Activated CD8-positive, alpha-beta memory T cell treated with anti-CD3 and anti-CD28 coated beads, Interleukin-2, amount 50 U/mL, for 1 hour (primary cell): ENCODE measurements around the gene BBS1.
"Not testable (repeated sequence)": the region's sequence is repeated elsewhere in the genome, so short reads cannot be mapped to it uniquely, and the experiment has no call there.

Experiments
- DNase-seq: peaks from one replicate; pipeline ENCODE4 v3.0.0-alpha.2; 2020; ENCODE audit errors: extremely low read depth

BBS1 gene

DNA sequence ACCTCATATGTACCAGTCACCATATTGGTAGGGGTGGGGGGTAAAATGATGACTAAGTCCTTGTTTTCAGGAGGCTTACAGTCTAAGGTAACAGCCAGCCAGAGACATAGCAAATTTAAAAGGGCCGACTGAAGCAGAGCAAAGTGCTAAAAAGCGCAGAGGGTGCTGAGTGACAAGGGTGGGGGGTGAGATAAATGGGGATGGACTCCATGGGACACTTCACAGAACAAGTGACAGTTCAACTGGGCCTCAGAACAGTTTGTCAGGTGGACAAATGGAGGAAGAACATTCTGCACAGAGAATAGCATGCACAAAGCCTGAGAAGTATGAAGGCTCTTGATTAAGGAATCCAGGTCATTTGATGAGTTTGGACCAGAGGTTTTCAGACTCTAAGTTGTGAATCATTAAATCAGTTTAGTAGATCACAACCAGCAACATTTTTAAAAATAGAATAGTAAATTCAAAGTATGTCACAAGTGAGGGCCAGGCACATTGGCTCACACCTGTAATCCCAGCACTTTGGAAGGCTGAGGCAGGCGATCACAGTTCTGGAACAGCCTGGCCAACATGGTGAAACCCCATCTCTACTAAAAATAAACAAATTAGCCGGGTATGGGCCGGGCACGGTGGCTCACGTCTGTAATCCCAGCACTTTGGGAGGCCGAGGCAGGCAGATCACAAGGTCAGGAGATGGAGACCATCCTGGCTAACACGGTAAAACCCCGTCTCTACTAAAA, 14.0 kb downstream of the BBS1 start:
- DNase-seq = no peak

DNA sequence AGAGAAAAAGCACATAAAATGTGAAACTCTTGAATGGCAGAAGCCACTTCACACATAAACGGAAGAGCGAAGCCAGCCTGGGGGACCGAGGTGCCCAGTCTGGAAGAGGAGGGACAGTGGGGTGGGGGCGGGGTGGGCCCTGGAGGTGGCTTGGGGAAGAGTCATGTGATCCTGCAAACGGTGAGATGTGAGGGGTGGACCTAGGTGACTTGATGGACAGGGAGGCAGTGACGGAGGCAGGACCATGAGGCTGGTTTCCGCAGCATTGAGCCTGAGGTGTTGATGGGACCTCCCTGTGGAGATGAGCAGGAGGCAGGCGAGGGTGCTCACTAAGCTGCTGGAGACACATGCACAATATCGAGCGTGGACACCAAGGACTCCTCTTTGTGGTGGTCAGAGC, 18.6 kb downstream of the BBS1 start:
- DNase-seq = no peak

- no peak for DNase-seq
These were observed 19.2 kb downstream of the BBS1 start for GRCh38 chr11:66529655-66530054.

GRCh38 chr11:66530927-66531709, 20.7 kb downstream of the BBS1 start:
- DNase-seq = no peak

- DNase-seq = no peak
These were observed 21.4 kb downstream of the BBS1 start for GRCh38 chr11:66531841-66532240.

GRCh38 chr11:66532784-66533183, 22.3 kb downstream of the BBS1 start:
- DNase-seq = no peak

GRCh38 chr11:66539170-66539869, 28.9 kb downstream of the BBS1 start:
- DNase-seq = no peak

DNA sequence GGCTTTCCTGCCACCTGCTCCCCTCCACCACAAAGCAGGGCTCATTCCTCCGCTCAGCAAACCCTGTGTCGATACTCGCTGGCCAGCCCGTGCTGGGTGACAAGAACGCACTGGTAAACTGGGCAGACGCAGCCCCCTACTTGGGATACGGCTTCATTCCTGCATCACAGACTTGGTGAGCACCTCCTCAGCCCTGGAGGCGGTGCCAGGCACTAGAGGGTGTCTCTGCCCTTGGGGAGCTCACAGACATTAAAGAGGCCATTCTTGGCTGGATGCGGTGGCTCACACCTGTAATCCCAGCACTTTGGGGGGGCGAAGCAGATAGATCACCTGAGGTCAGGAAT, 29.4 kb downstream of the BBS1 start:
- DNase-seq = no peak

DNA sequence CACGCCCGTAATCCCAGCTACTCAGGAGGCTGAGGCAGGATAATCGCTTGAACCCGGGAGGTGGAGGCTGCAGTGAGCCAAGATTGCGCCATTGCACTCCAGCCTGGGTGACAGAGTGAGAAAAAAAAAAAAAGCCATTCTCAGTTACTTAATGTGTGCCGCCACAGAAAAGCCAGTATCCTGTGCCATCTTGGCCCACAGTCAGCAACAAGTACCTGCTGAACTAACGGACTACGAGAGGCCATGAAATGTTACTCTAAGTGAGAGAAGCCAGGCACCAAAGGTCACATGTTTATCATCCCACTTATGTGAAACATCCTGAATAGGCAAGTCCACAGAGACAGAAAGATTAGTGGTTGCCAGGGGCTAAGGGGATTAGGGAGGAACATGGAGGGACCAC, 30.2 kb downstream of the BBS1 start:
- not testable (repeated sequence) for DNase-seq

GRCh38 chr11:66541892-66542291, 31.5 kb downstream of the BBS1 start:
- no peak for DNase-seq

DNA sequence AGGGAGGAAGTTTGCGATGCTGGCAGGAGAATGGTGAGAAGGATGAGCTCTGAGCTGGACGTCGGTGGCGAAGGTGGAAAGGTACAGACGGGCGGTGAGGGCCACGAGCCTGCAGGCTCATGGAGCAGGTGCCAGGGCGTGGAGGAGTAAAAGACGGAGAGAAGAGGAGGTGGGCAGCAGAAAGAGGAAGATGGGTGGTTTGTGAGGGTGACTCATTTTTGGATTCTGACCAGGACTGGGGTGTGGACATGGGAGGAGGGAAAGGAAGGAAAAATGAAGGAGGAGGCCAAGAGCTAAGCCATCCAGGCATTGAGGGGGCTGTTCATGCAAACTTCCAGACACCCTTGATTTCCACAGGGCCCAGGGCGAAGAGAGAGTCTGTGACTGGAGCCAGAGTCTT, 31.9 kb downstream of the BBS1 start:
- DNase-seq = no peak

DNA sequence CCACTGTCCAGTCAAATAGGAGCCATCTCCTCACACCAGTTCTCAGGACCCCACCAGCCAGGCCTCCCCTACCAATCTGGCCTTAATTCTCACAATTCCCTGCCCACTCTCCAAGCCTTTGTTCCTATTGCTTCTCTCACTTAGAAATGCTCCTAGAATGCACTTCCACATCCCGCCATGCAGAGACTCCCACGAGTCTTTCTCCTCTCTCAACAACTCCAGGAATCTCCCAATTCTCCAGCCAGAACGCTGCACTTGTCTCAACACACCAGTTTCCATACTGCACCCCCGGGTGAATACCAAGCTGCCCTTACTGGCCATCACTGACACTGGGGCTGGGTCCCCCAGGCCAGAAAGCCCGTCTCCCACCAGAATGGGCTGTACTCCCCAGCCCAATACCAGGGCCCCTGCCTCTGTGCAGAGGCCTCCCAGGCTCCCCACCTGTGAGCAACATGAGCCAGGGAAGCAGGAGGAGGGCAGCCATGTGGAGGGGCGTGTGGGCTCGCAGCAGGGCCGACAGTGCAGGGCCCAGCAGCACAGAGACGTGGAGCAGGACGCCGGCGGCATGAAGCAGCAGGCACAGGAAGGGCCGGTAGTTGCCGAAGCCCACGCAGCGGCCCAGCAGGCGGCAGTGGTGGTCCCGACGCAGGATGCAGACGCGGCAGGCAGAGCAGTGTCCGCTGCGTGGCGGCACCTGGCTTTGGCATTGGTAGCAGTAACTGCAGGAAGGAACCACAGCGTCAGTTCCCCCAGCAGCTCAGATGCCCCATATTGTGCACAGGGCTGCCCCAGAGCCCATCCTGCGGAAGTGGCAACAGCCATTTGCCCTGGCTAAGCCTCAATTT, 33.0 kb downstream of the BBS1 start:
- peak; percentile 31 for DNase-seq

DNA sequence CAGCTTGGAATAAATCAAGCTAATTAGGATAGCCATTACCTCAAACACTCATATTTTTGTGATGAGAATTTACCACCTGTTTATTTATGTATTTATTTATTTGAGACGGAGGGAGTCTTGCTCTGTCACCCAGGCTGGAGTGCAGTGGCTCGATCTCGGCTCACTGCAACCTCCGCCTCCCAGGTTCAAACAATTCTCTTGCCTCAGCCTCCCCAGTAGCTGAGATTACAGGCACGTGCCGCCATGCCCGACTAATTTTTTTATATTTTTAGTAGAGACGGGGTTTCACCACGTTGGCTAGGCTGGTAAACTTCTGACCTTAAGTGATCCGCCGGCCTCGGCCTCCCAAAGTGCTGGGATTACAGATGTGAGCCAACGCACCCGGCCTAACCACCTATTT, 34.5 kb downstream of the BBS1 start:
- DNase-seq = not testable (repeated sequence)

GRCh38 chr11:66545701-66546367, 35.4 kb downstream of the BBS1 start, which contains the start of gene ZDHHC24:
ZDHHC24 (minus strand) TSS chr11:66546048; CDS start chr11:66546003, 45 bp downstream.
- DNase-seq = peak; percentile 20

DNA sequence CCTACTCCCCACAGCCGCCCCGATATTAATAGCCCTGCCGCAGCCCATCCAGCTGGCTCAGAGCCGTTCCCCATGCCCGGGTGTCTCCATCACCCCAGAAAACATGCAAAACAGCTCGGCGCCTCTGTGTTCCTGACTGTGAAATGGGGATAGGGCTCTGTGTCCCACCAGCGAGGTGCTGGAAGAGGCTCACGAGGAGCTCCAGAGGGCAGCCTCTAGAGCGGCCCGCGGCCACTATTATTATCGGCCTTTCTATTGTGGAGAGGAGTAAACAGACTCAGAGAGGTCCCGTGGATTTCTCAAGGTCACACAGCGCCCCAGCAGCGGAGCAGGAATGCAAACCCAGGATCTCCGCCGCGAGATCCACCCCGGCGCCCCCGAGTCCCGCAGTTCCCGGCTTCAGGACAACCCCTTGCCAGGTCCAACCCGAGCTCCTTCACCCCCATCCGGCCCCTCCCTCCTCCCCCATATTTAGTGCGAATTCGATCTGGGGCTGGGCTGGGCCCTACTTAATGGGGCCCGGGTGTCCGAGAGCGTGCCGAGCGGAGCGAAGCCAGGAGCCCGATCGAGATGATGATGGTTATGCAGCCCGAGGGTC, 36.0 kb downstream of the BBS1 start, which contains the start of gene ACTN3:
Gene ACTN3 (plus strand): TSS at position 536 of the 598 bp plus-strand sequence. CDS start 35 bp downstream, at position 571.
- no peak for DNase-seq

GRCh38 chr11:66546966-66547661, 36.7 kb downstream of the BBS1 start:
- no peak for DNase-seq

- no peak for DNase-seq
These were observed 37.2 kb downstream of the BBS1 start for GRCh38 chr11:66547662-66548009.

DNA sequence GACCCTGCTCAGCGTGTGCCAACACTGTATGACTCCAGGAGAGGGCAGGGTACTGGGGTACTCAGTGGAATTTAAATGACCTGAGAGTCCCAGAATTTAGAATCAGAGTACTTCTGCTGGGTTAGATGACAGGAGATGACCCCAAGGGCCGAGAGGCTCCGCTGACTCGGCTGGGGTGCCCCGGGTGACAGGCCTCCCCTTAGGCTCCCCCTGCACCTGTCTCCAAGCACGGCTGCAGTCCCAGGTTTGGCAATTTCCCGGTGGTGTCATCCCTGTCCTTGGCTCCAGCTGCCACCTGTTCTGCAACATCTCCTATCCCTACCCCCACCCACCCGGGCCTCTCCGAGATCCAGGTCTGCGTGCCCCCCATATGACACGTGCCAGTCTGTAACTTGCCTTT, 37.6 kb downstream of the BBS1 start:
- no peak for DNase-seq

- DNase-seq = no peak
These were observed 38.6 kb downstream of the BBS1 start for GRCh38 chr11:66548774-66549630.
